B cell (primary cell): ENCODE data around the gene ZDHHC7. TPM values are rescaled to one million over a fixed set of nuclear protein-coding genes. Genes with fewer than 3 reads are reported as not detected.

Experiments used
- ATAC-seq: fragments of 200-7000 bp; cut with Tn5 transposase; one replicate; pipeline ENCODE4 v1.10.0; 2021; ENCODE audit warnings: low read depth, mild to moderate bottlenecking, moderate number of reproducible peaks, moderate library complexity
- CTCF ChIA-PET: fragments of 350-600 bp; sonication (Branson Sonifier 250); formaldehyde crosslinking; loops from one replicate; lab custom pipeline; 2021; ENCODE audit warnings: antibody characterized with exemption, inconsistent platforms; lab: Charles Lee
- POLR2A ChIA-PET: fragments of 350-600 bp; sonication (Branson Sonifier 250); formaldehyde crosslinking; loops from one replicate; lab custom pipeline; 2021; ENCODE audit warnings: antibody characterized with exemption; lab: Charles Lee
- DNase-seq: peaks from one replicate; pipeline ENCODE4 v3.0.0; 2013
- H2AFZ ChIP-seq: 2 replicates; pipeline ENCODE4 v1.6.1; 2012; ENCODE audit warnings: mild to moderate bottlenecking, low read depth, low read length; ENCODE audit not compliant: insufficient read depth, poor library complexity, severe bottlenecking
- H3K27ac ChIP-seq, 2 donors: 1 replicate in 1 of 2; 2 replicates in 1 of 2; pipeline ENCODE4 v1.5.1; 2012 to 2013; ENCODE audit warnings: low read length in 2 of 2, mild to moderate bottlenecking in 2 of 2, moderate library complexity in 1 of 2
- H3K27me3 ChIP-seq, 4 experiments: fragments of 200-600 bp in 1 of 4; sonication (generic) in 1 of 4; replicated peaks in 1 of 4; 1 replicate in 2 of 4; 2 replicates in 2 of 4; pipeline versions ENCODE4 v1.6.1 to v1.7.0; 2013 to 2016; ENCODE audit warnings: low read length in 3 of 4, mild to moderate bottlenecking in 2 of 4, mixed read lengths in 1 of 4, moderate library complexity in 1 of 4; ENCODE audit not compliant: insufficient read depth in 4 of 4, control insufficient read depth in 3 of 4; ENCODE audit errors: control extremely low read depth in 1 of 4
- H3K36me3 ChIP-seq, 2 experiments: replicated peaks in 1 of 2; 1 replicate in 1 of 2; 2 replicates in 1 of 2; pipeline versions ENCODE4 v1.6.1 to v1.7.1; 2013; ENCODE audit warnings: low read length in 1 of 2; ENCODE audit not compliant: insufficient read depth in 2 of 2, control insufficient read depth in 1 of 2; ENCODE audit errors: control extremely low read depth in 1 of 2, extremely low read depth in 1 of 2
- H3K4me1 ChIP-seq, 2 donors: fragments of 200-600 bp in 1 of 2; sonication (generic) in 1 of 2; 1 replicate in 1 of 2; 2 replicates in 1 of 2; pipeline versions ENCODE4 v1.5.1 to v1.6.1; 2013 to 2017; ENCODE audit warnings: low read length in 2 of 2; ENCODE audit not compliant: control insufficient read depth in 2 of 2, insufficient read depth in 2 of 2
- H3K4me2 ChIP-seq: replicated peaks from 2 replicates; pipeline ENCODE3; 2012; ENCODE audit warnings: mild to moderate bottlenecking, low read depth, low read length; ENCODE audit not compliant: poor library complexity, severe bottlenecking
- H3K4me3 ChIP-seq, 5 experiments: fragments of 200-600 bp in 1 of 5; sonication (generic) in 1 of 5; 1 replicate in 3 of 5; 2 replicates in 2 of 5; pipeline versions ENCODE4 v1.5.1 to v1.7.0; 2011 to 2016; ENCODE audit warnings: low read length in 4 of 5, mild to moderate bottlenecking in 4 of 5, low read depth in 2 of 5, control low read depth in 1 of 5, moderate library complexity in 1 of 5; ENCODE audit not compliant: insufficient read depth in 1 of 5; ENCODE audit errors: control extremely low read depth in 1 of 5, extremely low read depth in 1 of 5
- H3K79me2 ChIP-seq: fragments of 200-600 bp; sonication (generic); one replicate; pipeline ENCODE4 v1.6.0; 2016; ENCODE audit warnings: low read length; ENCODE audit not compliant: control insufficient read depth, insufficient read depth
- H3K9ac ChIP-seq: fragments of 200-600 bp; sonication (generic); 2 replicates; pipeline ENCODE4 v1.6.1; 2017; ENCODE audit warnings: mild to moderate bottlenecking, low read length, moderate library complexity
- H3K9me3 ChIP-seq, 3 donors: one replicate each; pipeline versions ENCODE4 v1.6.1 to v1.7.1; 2013; ENCODE audit warnings: low read length in 2 of 3; ENCODE audit not compliant: control insufficient read depth in 2 of 3, insufficient read depth in 1 of 3; ENCODE audit errors: control extremely low read depth in 1 of 3
- H4K20me1 ChIP-seq: 2 replicates; pipeline ENCODE4 v1.6.0; 2012; ENCODE audit warnings: mild to moderate bottlenecking, low read length; ENCODE audit not compliant: insufficient read depth, control insufficient read depth, poor library complexity, severe bottlenecking
- H3K27ac Mint-ChIP-seq: one replicate; pipeline ENCODE4 v1.8.0; 2021; ENCODE audit warnings: mixed read lengths
- H3K27me3 Mint-ChIP-seq: one replicate; pipeline ENCODE4 v1.8.0; 2021; ENCODE audit warnings: mixed read lengths
- H3K4me1 Mint-ChIP-seq: one replicate; pipeline ENCODE4 v1.8.0; 2021; ENCODE audit warnings: mixed read lengths
- H3K4me3 Mint-ChIP-seq: one replicate; pipeline ENCODE4 v1.8.0; 2021; ENCODE audit warnings: mixed read lengths
- H3K9me3 Mint-ChIP-seq: one replicate; pipeline ENCODE4 v1.8.0; 2022; ENCODE audit warnings: mixed read lengths; ENCODE audit not compliant: insufficient read depth
- EZH2 ChIP-seq: IDR thresholded peaks from 2 replicates; pipeline ENCODE4 v1.6.1; 2012; ENCODE audit warnings: borderline replicate concordance, low read depth, mild to moderate bottlenecking, moderate library complexity, low read length; ENCODE audit not compliant: insufficient read depth, poor library complexity, severe bottlenecking
- WGBS: methylation state at CpG from one replicate; pipeline ENCODE4 v1.1.5; 2013; ENCODE audit warnings: missing lambda C conversion rate; ENCODE audit not compliant: insufficient coverage; 5-methylcytosine and 5-hydroxymethylcytosine counted together
- intact Hi-C: fragments of 100-400 bp; cut with micrococcal nuclease; formaldehyde crosslinking; loops from one replicate; pipeline ENCODE4 v1.10.0; 2022
- polyA plus RNA-seq: library from polyadenylated mRNA; depleted of rRNA; stranded (reverse); fragments of >200 nt; gene quantifications from 2 replicates; pipeline ENCODE4 v1.2.3, GENCODE V29; 2012
- total RNA-seq, 2 donors: library from RNA; stranded (reverse); fragments of 120-200 nt in 1 of 2; gene quantifications; 1 replicate in 1 of 2; 2 replicates in 1 of 2; pipeline versions ENCODE4 v1.2.3 to v1.2.4, GENCODE V29; 2013 to 2022
- TF ChIP-seq, protein P1 (sequence below): fragments of 200-600 bp; IDR thresholded peaks from one replicate; pipeline ENCODE4 v1.8.0; 2022; ENCODE audit warnings: antibody characterized with exemption, mild to moderate bottlenecking

Gene ZDHHC7
- total and polyA plus RNA-seq, 2 donors (not counting 1 experiment from before 2014, with no cell fraction given), result 25.2 to 36.1 TPM

- ATAC-seq (peak; percentile 95), DNase-seq (peak; percentile 83)
- peak overlapping the region; percentile 68 for H2AFZ ChIP-seq
- no peaks in the 10 kb centered on the region for H3K9me3 ChIP-seq
- no peaks in the 10 kb centered on the region for H4K20me1 ChIP-seq
- Mint-ChIP-seq H3K27ac (peak overlapping the region; percentile 83), H3K4me3 (peak overlapping the region; percentile 83), H3K4me1 (peaks cover 38% of the 10 kb centered on the region), H3K27me3 (peaks cover 13% of the 10 kb centered on the region), H3K9me3 (no peaks in the 10 kb centered on the region)
- ChIA-PET CTCF (interaction anchor here (0.5 to 1.6 kb wide), 6 partner anchors 26 to 84 kb away, joined by 3 to 11 read pairs (median 4); no protein-coding TSS in a partner anchor), POLR2A (interaction anchor here (0.6 kb wide), 1 partner anchor 32 kb away, joined by 6 read pairs; no protein-coding TSS in a partner anchor)
- peak overlapping the region; percentile 27 for H3K9ac ChIP-seq
- no peaks in the 10 kb centered on the region for H3K36me3 ChIP-seq
- H3K79me2 ChIP-seq, result no peaks in the 10 kb centered on the region
- TF ChIP-seq, protein P1, sequence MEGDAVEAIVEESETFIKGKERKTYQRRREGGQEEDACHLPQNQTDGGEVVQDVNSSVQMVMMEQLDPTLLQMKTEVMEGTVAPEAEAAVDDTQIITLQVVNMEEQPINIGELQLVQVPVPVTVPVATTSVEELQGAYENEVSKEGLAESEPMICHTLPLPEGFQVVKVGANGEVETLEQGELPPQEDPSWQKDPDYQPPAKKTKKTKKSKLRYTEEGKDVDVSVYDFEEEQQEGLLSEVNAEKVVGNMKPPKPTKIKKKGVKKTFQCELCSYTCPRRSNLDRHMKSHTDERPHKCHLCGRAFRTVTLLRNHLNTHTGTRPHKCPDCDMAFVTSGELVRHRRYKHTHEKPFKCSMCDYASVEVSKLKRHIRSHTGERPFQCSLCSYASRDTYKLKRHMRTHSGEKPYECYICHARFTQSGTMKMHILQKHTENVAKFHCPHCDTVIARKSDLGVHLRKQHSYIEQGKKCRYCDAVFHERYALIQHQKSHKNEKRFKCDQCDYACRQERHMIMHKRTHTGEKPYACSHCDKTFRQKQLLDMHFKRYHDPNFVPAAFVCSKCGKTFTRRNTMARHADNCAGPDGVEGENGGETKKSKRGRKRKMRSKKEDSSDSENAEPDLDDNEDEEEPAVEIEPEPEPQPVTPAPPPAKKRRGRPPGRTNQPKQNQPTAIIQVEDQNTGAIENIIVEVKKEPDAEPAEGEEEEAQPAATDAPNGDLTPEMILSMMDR, result no peak
- no peak for TF ChIP-seq EZH2
- peak overlapping the region; percentile 35 to 59 for H3K27ac ChIP-seq
- intact Hi-C loops, result loop anchor here (1.0 to 2.0 kb wide), 3 partner anchors 27 to 45 kb away; partner anchors contain the start of gene ZDHHC7
- peaks cover 0 to 3% (median 1%) of the 10 kb centered on the region in 4 experiments for H3K27me3 ChIP-seq
- H3K4me1 ChIP-seq, result peaks cover 38 to 41% of the 10 kb centered on the region in 2 donors
- 10% methylated on average over 9 of the region's 14 CpGs for WGBS
- peak overlapping the region; percentile 20 to 42 (median 34) for H3K4me3 ChIP-seq
- peak overlapping the region; percentile 69 for H3K4me2 ChIP-seq
Observed at GRCh38 chr16:85055493-85056210, 44.3 kb upstream of the ZDHHC7 start.
